ENCODE data around the gene EPG5.

The EPG5 gene

DNA sequence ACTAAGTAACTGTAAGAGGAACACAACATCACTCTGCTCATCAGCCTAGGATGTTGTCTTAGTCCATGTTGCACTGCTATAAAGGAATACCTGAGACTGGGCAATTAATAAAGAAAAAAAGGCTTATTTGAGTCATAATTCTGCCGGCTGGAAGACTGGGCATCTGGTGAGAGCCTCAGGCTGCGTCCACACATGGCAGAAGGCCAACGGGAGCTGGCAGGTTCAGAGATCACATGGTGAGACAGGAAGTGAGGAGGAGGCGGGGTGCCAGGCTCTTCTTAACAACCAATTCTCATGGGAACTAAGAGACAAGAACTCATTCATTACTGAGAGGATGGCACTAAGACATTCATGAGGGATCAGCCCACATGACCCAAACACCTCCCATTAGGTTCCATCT, 46.8 kb downstream of the EPG5 start:
- DNase-seq = no peak

DNA sequence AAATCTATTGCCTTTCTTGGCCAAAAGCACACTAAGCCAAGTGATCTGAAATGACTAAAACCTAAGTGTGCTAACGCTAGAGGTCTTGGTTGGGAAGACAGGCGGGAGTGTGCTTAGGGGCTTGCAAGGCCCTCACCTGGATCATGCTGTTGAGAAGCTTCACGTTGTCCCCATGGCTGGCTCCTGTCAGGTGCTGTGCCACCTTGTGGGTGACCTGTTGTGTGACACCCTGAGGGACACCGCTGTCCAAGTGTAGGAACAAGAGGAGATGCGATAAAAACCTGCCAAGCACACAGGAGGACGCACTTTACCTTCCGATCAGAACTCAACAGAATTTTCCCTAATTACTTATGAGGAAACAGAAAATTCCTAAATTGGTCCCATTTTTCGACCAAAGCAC, 50.8 kb downstream of the EPG5 start:
- peak; percentile 8 for DNase-seq

DNA sequence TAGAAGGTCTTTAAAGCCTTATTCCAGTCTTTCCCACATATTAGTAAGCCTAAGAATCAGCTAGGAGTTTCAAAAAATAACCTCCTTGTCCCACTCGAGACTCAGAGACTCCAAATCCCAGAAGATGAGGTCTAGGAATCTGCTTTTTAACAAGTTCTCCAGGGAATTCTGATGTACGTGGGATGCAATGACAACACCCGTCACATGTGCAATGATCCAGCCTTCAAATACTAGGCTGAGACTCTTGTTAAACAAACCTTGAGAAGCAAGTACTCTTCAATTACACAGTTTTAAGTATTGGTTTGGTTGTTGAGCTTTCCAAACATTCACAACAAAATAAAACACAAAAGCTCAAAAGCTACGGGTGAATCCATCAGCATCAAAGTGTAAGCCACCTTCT, 53.9 kb downstream of the EPG5 start:
- no peak for DNase-seq

DNA sequence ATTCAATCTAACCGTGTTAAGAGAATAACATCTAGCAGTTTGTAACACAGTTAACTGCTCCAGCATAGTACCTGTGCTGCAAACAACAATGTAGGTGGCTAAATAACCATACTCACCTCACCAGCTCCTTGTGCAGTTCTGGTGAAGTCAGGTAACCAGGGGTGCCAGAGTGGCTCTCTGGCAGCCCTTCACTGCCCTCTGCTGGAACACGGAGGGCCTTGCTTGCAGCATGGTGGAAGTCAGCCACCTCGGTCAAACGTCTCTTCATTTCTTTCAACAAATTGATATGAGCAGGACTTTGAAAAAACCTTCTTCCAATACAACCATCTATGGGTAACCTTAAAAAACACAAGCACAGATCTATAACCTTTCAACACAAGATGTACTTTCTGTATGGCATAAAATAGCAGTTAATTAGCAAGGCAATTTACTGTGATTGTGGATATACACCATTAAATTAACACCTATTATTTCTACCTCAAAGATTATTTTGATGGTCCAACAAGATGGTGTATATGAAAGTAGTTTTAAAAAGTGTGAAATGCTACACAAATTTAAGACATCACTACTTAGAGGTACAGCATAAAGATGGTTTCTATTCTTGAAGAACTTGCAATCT, 56.6 kb downstream of the EPG5 start:
- DNase-seq = peak; percentile 68

DNA sequence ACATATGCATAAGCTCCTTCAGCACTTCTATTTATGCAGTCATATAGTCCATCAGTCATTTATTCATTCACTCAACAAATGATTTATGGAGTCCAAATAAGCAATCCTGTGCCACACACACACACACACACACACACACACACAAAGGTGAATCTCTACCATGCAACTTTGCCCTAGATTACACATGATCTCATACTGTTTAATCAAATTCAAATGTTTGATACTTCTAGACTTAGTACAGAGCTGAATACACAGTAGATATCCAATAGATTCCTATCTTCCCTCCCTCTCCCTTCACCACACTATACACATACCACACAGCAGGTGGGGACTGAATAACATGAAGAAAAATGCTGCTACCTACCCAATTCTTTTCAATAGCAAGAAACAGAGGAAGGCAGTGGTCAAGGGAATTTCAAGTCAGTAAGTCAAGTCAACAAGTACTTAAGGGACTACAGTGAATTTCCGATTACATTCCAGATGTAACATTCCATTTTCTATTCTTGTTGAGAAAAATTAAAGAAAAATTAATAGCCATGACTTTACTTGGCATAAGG, 65.4 kb downstream of the EPG5 start:
- no peak for DNase-seq

DNA sequence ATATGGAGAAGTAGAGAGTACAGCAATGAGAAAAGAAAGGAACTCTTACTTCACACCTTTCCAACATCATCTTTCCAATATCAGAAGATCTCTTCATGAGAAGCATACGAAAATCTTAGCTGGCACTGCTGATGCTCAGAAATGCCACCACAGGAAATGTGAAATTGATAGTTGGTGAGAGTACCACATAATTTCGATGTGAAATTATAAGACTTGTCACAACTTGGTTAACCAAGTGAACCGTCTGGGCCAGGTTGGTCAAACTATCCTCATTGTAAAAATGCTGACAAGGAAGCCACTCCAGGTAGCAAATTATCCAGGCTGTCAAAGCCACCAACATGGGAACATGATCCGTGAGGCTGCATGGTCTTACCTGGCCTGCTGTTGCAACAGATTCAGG, 66.5 kb downstream of the EPG5 start:
- peak; percentile 7 for DNase-seq

DNA sequence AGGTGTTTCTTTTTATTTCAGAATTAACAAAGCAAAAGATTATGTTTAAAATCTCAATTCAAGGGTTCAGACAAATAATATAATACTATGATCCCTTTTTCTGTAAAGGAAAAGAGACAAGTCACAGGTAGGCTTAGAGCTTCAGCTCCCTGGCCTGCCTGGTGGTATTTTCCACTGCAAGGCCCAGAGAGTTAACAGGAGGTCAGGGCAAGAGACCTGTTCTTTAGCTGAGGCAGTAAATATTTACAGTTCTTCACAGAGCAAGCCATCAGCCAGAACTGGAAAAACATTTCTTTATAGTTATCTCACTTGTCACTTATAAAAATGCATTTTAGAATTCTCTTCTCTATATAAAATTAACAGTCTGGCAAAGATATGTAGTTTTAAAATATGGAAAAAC, 70.1 kb downstream of the EPG5 start:
- no peak for DNase-seq

DNA sequence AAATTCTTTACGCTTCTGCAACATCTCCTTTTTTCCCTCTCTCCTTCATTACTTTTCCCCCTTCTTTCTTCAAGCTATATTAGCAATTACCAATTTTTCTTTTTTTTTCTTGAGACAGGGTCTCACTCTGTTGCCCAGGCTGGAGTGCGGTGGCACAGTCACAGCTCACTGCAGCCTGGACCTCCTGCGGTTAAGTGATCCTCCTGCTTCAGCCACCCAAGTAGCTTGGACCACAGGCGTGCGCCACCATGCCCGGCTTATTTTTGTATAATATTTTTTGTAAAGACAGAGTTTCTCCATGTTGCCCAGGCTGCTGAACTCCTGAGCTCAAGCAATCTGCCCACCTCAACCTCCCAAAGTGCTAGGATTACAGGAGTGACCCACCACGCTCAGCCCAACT, 70.7 kb downstream of the EPG5 start:
- DNase-seq = no peak

DNA sequence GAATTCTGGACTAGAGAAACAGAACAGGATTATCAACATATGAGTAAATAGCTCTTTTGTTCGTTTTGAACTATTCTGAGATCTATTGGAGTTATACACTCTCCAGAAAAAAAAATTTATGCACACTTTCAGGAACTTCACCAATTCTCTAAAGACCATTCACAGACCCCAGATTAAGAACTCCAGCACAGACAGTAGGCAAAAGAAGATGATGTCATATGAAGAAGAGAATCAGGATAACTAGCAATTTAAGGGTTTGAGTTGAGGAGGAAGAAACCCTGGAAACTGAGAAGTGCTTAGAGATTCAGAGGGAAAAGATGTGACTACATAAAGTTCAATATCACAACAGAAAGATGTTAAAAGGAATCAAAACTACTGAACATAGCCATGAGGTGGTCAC, 71.8 kb downstream of the EPG5 start:
- no peak for DNase-seq

DNA sequence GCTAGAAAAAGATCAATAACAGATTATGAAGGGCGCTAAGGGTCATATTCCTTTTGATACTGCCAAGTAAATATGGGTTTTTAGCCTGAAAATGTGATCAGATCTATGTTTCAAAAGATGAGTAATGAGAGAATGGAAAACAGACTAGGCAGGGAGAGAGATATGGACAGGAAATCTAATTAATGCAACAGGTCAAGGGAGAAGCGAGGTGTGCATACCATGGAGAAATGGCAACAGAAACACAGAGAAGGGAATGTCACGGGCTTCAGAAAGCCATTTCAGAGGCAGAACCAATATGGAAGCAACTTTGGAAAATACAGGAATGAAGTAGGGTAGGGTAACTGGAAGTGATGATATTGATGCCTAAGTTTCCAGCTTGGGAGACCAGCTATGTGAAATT, 72.3 kb downstream of the EPG5 start:
- DNase-seq = no peak

DNA sequence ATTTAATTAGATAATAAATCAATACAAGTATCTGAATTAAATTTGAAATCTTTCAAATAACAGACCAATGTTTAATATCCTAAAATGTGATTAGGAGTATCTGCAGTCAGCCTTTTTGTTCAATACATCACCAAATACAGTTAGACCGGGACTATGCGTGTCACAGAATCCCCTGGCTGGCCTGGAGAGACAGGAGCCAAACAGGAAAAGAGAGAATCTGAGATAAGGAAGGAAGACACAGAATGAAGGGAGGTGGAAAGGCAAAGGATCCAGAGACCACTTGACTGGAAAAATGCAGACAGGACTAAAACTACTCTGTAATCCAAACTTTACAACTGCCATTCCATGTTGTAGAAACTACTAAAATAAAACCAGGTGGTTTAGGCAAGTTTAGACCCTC, 75.3 kb downstream of the EPG5 start:
- DNase-seq = no peak

DNA sequence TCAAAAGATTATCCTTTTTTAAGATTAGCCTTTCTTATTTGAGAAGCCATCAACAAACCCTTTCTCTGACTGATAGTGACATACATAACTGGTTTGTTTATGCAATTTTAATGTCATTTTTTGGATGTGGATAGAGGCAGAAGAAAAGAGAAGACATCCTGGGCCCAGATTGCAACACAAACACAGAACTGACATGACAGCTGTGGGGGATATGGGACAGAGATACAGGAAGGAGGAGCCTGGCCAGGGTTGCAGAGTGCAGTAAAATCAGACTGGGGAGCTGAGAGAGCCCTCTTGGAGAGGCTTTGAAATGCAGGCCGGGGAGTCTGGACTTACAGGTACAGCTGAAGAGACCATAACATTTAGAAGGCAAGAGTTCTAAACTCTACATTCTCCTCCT, 76.5 kb downstream of the EPG5 start:
- no peak for DNase-seq

DNA sequence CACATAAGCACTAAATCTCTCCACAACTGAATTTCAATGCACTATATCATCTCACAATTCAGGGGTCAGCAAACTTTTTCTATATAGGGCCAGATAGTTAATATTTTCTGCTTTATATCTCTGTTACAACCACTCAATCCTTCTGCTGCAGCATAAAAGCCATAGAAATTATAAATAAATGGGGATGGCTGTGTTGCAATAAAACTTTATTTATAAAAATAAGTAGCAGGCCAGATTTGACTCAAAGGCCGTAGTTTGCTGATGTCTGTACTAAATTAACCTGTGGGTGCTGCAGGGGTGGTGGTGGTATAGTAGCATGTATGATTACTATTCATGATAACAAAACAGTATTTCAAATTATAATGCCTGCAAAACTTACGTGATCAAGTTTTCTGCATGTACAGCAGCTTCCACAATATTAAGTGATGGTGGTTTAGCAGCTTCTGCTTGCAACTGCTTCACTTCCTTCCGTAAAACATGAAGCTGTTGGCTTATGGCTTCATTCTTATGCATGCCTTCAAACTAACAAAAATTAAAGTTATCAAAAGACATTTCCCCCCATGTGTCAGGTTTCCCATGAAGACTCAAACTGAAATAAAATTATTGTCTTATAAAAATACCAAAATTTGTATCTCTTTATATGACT, 77.6 kb downstream of the EPG5 start:
- no peak for DNase-seq

DNA sequence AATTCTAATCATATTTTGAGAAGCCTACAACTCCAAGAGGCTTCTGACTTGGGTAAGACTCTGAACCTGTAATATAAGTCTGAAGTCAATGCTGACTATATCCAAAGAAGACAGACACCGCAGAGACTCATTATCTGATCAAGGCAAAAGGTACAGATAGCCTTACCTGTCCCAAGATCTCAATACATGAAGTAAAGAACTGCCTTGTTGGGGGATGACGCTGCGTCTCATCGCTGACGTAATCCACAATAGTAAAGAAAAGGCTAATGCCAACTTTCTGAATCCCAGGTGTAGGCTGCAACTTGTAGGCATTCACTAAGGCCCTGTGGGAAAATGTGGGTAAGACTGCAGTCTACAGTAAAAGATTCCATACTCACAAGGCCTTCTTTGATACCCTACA, 79.5 kb downstream of the EPG5 start:
- no peak for DNase-seq

DNA sequence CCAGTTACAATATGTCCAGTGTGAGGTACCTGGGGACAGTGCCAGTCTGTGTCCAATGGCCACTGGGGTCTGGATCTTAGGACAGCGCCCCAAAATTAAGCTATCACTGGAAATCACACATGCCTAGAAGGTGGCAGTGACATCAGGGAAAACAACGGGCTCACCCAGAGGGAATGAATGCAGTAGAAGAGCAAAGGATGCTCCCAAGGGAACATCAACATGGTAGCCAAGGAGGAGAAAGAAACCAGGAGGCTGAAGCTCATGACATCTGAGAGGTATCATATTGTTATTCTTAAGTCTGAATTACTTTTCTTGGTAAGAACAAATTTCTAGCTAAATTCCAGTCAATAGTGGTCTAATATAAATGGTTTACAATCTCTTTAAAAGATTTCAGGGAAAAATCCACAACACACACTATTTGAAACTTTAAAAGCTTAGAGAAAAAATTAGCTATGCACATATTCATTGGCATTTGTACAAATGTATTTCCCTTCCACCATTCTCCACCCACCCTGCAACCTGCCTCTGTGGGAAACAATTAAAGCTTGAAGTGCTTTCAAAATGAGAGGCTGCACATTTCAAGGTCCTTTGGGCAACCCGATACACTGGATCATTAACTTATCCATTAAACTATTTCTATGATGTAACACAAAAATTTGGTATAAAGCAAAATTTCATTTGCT, 86.1 kb downstream of the EPG5 start:
- no peak for DNase-seq

DNA sequence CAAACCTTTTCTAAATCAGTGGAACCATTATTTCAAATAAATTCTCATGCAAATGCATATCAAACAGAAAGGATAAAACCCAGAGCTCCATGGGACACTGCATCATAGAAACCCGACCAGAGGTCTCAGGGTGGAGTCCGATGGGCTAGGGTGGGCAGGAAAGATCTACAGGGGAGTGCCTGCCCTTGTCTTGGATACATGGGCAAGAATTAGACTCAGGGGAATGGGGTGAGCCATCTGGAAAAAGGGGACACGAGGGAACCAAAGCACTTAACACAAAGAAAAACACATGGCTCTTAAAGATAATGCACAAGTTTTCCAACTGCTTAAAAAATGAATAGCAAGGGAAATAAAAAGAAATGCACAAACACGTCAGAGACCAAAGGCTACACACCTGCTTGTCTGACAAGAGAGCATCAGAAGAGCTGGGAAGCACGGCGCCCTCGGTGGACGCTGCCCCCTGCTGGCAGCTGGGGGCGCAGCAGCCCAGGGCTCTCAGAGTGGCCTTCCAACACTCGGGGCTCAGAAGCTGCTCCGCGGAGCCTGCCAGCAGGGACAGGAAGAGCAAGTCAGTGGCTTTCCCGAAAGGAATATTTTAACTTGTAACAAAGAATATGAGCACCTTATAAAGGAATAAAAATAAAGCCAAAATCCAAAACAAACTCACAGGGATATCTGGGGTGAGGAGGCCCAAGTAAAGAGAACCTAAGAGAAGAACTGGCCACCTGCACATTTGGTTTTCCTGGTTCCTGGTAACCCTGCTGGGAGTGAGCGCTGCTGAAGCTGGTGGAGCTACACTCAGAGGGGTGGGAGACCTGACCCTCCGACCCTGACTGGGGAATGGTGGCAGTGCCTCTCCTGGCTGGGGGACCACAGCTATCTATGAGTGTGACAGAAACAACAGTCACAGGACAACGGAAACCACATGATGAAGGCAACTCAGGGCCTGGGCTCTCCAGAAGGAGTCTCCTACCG, 87.2 kb downstream of the EPG5 start:
- peak; percentile 80 for DNase-seq

DNA sequence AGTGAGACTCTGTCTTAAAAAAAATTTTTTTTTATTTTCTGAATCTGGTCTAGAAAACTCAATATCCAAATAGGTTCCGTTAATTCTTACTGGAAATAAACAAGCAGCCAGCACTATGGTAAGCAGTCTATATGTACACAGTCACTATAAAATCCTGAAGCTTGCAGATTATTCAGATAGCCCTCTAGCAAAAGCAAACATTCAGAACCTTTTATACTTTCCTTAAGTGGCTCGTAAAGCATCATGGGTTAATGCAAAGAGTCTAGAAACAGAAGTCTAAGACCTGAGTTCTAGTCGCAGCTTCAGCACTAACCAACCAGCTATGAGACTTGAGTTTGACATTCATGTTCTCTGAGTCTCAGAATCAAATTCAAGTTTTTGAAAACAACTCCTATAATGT, 89.7 kb downstream of the EPG5 start:
- DNase-seq = no peak

DNA sequence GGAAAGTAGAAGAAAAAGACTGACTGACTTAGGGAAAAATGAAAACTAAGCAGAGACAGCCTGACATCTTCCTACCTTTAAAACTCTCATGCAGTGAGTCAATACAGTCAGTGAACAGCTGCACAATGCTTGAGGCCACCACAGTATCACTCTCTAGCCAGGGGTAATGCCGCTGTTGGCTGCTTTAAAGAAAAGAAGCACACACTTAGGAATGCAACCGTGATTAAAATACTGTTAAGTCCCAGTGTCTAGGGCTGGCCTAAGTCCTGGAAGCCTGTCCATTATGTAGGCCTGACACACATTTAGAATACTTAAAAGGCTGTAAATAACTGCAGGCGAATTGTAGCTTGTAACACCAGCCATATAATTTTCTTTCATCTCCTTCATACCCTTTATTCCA, 91.0 kb downstream of the EPG5 start:
- no peak for DNase-seq

DNA sequence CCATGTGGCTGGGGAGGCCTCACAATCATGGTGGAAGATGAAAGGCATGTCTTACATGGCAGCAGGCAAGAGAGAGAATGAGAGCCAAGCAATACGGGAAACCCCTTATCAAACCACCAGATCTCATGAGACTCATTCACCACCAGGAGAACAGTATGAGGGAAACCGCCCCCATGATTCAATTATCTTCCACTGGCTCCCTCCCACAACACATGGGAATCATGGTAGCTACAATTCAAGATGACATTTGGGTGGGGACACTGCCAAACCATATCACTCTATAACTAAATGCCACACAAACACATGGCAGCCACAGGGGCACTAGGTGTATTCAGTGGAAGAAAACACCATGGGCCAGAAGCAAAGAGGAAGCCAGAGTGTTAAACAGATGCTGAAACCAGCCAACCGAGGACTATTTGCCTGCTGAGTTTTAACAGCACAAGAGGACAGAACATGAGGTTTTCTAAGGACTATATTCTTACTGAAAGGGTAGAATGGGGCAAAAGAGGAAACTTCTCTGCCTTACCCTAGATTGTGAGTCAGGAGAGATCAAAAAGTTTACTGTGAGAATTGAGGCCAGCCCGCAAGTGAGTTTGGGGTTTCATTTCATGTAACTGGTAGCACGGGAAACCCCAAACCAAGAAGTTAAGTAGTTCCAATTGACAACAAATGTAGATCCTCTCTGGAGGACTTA, 92.5 kb downstream of the EPG5 start:
- peak; percentile 86 for DNase-seq

DNA sequence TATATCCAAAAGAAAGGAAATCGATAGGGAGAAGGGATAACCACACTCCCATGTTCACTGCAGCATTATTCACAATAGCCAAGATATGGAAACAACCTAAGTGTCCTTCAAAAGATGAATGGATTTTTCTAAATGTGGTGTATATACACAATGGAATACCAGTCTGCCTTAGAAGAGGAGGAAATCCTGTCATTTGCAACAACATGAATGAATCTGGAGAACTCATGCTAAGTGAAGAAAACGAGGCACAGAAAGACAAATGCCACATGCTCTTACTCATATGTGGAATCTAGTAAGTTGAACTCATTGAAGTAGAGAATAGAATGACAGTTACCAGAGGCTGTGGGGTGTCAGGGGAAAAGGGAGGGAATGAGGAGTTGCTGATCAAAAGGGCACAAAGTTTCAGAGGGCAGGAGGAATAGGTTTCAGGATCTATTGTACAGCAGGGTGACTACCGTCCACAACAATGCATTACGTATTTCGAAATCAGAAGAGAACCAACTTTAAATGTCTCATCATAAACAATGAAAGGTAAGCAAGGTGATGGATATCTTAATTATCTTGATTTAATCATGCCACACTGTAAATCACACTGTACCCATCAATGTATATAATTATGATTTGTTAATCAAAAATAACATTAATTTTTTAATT, 95.6 kb downstream of the EPG5 start:
- peak; percentile 12 for DNase-seq

DNA sequence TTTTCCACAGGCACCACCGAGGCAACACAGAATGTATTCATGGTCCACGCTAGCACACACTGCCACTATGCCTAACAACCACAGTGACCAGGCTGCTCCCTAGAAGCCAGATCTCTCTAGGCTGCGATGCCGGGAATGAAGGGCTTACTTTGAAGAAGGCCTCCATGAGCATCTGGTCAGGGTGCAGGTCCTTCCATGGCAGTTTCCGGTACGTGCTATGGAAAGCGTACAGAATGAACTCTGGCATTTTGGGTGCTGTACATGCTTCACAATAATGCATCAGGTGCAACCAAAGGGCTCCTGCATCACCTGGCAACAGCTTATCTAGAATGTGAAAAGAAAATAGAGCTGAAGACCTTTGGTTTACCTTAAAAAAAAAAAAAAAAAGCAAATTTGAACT, 96.7 kb downstream of the EPG5 start:
- no peak for DNase-seq

DNA sequence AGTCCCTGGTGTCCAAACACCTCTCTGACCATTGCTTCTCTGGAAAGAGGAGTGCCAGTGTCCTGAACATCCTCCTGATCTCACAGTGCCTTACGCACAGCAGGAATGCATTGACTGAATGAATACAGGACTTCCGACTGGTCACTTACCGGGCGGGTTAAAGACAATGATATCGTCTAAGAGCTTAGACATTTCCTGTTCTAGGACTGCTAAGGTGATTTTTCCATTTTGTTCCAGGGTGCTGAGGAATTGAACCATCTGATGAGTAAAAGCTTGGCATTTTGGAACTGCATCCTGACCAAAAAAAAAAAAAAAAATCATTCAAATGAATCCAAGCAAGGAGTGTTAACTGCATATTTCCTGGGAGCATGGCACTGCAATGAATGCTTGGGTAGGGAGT, 101.7 kb downstream of the EPG5 start:
- no peak for DNase-seq

Data from activated CD4-positive, alpha-beta T cell treated with anti-CD3 and anti-CD28 coated beads, Interleukin-2, Interleukin-6, amounts not matched to agents 100 ng/mL and 50 ng/mL, durations not matched to agents 16 hours and 8 hours (primary cell).